Activated CD4-positive, alpha-beta T cell treated with anti-CD3 and anti-CD28 coated beads, Interleukin-2, amount 10 ng/mL, durations not matched to agents 24 days and 14 days (primary cell): ENCODE data around the gene ZNF320. TPM values are rescaled to one million over a fixed set of nuclear protein-coding genes. Genes with fewer than 3 reads are reported as not detected.
A peak's percentile ranks its signal among the peaks of the same experiment; 100 is the strongest.
"Not testable (repeated sequence)": the region's sequence is repeated elsewhere in the genome, so short reads cannot be mapped to it uniquely, and the experiment has no call there.

Experiments used
- DNase-seq: peaks from one replicate; pipeline ENCODE4 v3.0.0; 2022
- H3K27ac Mint-ChIP-seq: one replicate; pipeline ENCODE4 v1.8.0; 2022; ENCODE audit warnings: mild to moderate bottlenecking, mixed read lengths
- H3K27me3 Mint-ChIP-seq: one replicate; pipeline ENCODE4 v1.8.0; 2022; ENCODE audit warnings: mixed read lengths
- H3K36me3 Mint-ChIP-seq: one replicate; pipeline ENCODE4 v1.8.0; 2022; ENCODE audit warnings: low read depth, mild to moderate bottlenecking, mixed read lengths
- H3K4me1 Mint-ChIP-seq: one replicate; pipeline ENCODE4 v1.8.0; 2021; ENCODE audit warnings: mixed read lengths
- H3K4me3 Mint-ChIP-seq: one replicate; pipeline ENCODE4 v1.8.0; 2022; ENCODE audit warnings: mild to moderate bottlenecking, moderate library complexity, mixed read lengths
- H3K9me3 Mint-ChIP-seq: one replicate; pipeline ENCODE4 v1.8.0; 2021; ENCODE audit warnings: mixed read lengths
- intact Hi-C: fragments of 100-400 bp; cut with micrococcal nuclease; formaldehyde crosslinking; loops from one replicate; pipeline ENCODE4 v1.15.1; 2023
- total RNA-seq: library from RNA; stranded (reverse); gene quantifications from 2 replicates; pipeline ENCODE4 v1.2.3, GENCODE V29; 2022

Gene ZNF320
- total RNA-seq, 1 donor from 2014 or later = 17.8 TPM

DNA sequence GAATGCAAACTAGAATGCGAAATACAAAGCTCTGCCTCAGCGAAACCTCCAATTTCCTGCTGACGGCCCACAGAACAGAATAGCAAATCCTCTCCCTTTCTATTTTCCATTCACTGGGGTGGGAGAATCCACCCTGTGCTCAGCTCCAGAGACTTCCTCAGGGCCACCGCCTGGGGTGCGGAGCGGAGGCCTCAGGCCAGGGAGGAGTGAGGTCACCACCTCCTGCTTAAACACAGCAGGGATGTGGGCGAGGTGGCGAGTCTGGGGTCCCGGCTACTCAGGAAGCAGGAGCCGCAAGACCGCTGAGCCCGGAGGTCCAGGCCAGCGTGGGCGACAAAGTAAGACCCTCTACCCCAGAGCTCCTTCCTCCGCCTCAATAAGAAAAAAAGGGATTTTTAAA lies 666 bp upstream of the ZNF320 start:
- no peak overlapping the region for H3K4me3 Mint-ChIP-seq
- no peaks in the 10 kb centered on the region for H3K27me3 Mint-ChIP-seq
- intact Hi-C loops = loop anchor here (5.0 kb wide), 2 partner anchors 111 to 371 kb away; partner anchors contain the start of genes ZNF600 and ZNF808
- DNase-seq = no peak
- H3K4me1 Mint-ChIP-seq = peaks cover 7% of the 10 kb centered on the region
- H3K36me3 Mint-ChIP-seq = peaks cover 28% of the 10 kb centered on the region
- H3K27ac Mint-ChIP-seq = no peak overlapping the region
- peaks cover 18% of the 10 kb centered on the region for H3K9me3 Mint-ChIP-seq

DNA sequence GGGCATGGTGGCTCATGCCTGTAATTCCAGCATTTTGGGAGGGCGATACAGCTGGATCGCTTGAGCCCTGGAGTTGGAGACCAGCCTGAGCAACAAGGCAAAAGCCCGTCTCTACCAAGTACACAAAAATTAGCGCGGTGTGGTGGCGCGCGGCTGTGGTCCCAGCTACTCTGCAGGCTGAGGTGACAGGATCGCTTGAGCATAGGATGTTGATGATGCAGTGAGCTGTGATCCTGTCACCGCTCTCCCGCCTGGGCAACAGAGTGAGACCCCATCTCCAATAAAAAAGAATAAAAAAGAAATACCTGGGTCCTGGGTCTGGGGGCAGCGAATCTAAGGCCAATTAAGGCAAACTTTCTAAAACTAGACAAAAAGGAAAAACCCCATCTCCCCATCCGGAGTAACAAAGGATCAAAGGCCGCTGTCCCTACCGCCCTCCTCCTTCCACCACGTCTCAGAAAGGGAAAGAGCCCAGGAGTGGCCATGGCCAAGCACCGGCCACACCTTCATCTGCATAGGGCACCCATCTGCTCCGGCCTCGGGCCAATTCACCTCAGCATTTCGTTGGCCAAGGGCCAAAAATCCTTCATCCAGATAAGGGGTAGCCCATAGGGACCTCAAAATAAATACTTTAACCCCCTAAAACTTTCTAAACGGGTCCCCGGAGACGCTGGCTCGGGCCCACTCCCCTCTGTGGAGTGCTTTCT lies 851 bp downstream of the ZNF320 start:
- peaks cover 39% of the 10 kb centered on the region for H3K36me3 Mint-ChIP-seq
- peaks cover 7% of the 10 kb centered on the region for H3K4me1 Mint-ChIP-seq
- H3K9me3 Mint-ChIP-seq = peaks cover 18% of the 10 kb centered on the region
- DNase-seq = no peak
- H3K27ac Mint-ChIP-seq = peak overlapping the region; percentile 93
- intact Hi-C loops = loop anchor here (1.0 to 5.0 kb wide), 7 partner anchors 26 to 369 kb away; partner anchors contain the start of genes ZNF160, ZNF600, ZNF611 and ZNF808
- peak overlapping the region; percentile 92 for H3K4me3 Mint-ChIP-seq
- no peaks in the 10 kb centered on the region for H3K27me3 Mint-ChIP-seq

DNA sequence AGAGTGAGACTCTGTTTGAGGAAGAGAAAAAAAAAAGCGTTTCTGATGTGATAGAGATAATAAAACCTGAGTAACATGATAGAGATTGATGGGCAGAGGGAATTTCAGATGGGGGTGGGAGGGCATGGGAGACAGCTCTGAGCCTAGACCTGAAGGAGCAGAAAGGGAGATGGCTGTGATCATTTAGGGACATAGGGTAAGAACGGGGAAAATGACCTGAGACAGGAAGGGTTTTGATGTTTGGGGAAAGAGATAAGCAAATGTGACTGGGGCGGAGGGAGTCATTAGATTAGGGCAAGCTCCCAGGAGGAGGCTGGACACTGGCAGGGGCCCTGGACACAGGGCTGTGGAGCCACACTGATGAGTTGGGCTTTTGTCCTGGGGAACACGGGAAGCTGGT lies 6.1 kb downstream of the ZNF320 start:
- no peaks in the 10 kb centered on the region for H3K27me3 Mint-ChIP-seq
- intact Hi-C loops = no loop called here
- no peak overlapping the region for H3K27ac Mint-ChIP-seq
- H3K4me3 Mint-ChIP-seq = no peak overlapping the region
- peaks cover 76% of the 10 kb centered on the region for H3K36me3 Mint-ChIP-seq
- DNase-seq = no peak
- peaks cover 29% of the 10 kb centered on the region for H3K9me3 Mint-ChIP-seq
- peaks cover 4% of the 10 kb centered on the region for H3K4me1 Mint-ChIP-seq

DNA sequence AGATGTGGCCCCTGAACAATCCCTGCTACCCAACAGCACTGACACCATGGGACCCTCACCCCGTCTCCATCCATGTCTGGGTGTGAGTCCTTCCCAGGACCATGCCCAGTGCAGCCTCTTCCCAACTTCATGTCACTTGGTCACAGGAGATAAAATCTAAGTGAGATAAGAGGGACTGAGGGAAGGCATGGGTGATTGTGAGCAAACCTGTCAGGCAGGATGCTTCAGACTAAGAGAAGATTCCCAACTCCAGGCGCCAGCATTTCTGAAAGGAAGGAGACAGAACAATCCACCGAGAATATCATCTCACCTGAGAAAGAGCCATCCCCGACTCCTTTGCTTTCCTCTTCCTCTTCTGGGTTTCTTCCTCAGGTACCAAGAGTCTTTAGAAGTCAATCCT lies 7.5 kb downstream of the ZNF320 start:
- intact Hi-C loops = no loop called here
- Mint-ChIP-seq H3K27me3 (no peaks in the 10 kb centered on the region), H3K4me3 (no peak overlapping the region), H3K27ac (no peak overlapping the region), H3K9me3 (peaks cover 30% of the 10 kb centered on the region), H3K4me1 (peaks cover 3% of the 10 kb centered on the region), H3K36me3 (peaks cover 79% of the 10 kb centered on the region)
- DNase-seq = no peak

DNA sequence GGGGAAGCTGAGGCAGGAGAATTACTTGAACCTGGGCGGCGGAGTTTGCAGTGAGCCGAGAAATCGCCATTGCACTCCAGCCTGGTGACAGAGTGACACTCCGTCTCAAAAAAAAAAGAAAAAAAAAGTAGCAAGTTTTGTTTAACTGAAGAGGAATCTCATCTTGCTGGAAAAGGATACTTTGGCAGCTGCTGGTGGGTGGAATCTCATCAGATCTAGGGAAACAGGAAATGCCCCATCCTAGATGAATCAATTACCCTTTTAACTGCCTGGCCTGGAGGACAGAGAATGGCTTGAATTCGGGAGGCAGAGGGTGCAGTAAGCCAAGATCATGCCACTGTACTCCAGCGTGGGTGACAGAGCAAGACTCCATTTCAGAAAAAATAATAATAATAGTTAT lies 8.4 kb downstream of the ZNF320 start:
- Mint-ChIP-seq H3K36me3 (peaks cover 80% of the 10 kb centered on the region), H3K27me3 (no peaks in the 10 kb centered on the region), H3K9me3 (peaks cover 27% of the 10 kb centered on the region)

DNA sequence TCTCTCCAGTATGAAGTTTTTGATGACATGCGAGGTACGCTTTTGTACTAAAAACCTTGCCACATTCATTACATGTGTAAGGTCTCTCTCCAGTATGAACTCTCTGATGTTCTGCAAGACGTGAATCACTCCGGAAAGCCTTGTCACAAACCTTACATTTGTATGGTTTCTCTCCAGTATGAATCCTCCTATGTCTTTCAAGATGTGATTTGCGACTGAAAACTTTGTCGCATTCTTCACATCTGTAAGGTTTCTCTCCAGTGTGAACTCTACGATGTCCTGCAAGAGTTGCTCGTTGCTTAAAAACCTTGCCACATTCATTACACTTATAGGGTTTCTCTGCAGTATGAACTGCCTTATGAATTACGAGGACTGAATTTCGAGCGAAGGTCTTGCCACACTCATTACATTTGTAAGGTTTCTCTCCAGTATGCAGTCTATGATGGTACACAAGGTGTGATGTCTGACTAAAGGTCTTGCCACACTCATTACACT lies 16.5 kb downstream of the ZNF320 start:
- Mint-ChIP-seq H3K36me3 (peaks cover 73% of the 10 kb centered on the region), H3K4me1 (no peaks in the 10 kb centered on the region), H3K9me3 (peaks cover 38% of the 10 kb centered on the region), H3K4me3 (no peak overlapping the region), H3K27me3 (no peaks in the 10 kb centered on the region), H3K27ac (no peak overlapping the region)
- intact Hi-C loops = no loop called here
- DNase-seq = no peak

More for the DNA sequence above, 8.4 kb downstream of the ZNF320 start:
- Mint-ChIP-seq H3K27ac (no peak overlapping the region), H3K4me1 (no peaks in the 10 kb centered on the region), H3K4me3 (no peak overlapping the region)
- DNase-seq = no peak
- intact Hi-C loops = no loop called here

DNA sequence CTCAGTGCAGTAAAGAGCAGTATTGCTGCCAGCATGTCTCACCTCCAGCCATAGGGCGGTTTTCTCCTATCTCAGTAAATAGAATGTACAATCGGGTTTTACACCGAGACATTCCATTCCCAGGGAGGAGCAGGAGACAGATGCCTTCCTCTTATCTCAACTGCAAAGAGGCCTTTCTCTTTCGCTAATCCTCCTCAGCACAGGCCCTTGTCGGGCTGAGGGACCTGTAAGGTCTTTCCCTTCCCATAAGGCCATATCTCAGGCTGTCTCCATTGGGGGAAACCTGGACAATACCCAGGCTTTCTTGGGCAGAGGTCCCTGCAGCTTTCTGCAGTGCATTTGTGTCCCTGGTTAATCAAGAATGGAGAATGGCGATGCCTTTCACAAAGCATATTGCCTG lies 24.4 kb downstream of the ZNF320 start:
- H3K4me1 Mint-ChIP-seq, intact Hi-C loops, H3K4me3 Mint-ChIP-seq, DNase-seq, H3K27me3 Mint-ChIP-seq, H3K27ac Mint-ChIP-seq: not testable (repeated sequence)
- H3K36me3 Mint-ChIP-seq = peaks cover 11% of the 10 kb centered on the region
- H3K9me3 Mint-ChIP-seq = peaks cover 45% of the 10 kb centered on the region

DNA sequence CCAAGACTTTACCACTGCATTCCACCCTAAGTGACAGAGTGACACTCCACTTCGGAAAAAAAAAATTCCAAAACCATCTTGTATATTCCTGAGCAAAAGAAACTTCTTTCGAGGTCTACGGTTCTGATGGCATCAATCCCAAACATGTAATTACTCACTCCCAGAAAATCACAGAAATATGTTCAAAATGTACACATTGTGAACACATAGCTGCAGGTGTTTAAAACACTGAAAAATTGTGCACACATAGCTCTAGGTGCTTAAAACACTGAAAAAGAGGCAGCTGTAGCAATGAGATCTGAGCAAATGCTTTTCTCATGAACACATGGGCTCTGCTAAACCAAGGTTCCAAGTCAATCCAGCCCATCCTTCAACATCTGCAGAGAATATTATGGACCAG lies 26.0 kb downstream of the ZNF320 start:
- DNase-seq = no peak
- intact Hi-C loops = no loop called here
- no peak overlapping the region for H3K27ac Mint-ChIP-seq
- H3K4me3 Mint-ChIP-seq = no peak overlapping the region
- H3K27me3 Mint-ChIP-seq = no peaks in the 10 kb centered on the region
- peaks cover 46% of the 10 kb centered on the region for H3K9me3 Mint-ChIP-seq
- no peaks in the 10 kb centered on the region for H3K4me1 Mint-ChIP-seq
- H3K36me3 Mint-ChIP-seq = peaks cover 6% of the 10 kb centered on the region

DNA sequence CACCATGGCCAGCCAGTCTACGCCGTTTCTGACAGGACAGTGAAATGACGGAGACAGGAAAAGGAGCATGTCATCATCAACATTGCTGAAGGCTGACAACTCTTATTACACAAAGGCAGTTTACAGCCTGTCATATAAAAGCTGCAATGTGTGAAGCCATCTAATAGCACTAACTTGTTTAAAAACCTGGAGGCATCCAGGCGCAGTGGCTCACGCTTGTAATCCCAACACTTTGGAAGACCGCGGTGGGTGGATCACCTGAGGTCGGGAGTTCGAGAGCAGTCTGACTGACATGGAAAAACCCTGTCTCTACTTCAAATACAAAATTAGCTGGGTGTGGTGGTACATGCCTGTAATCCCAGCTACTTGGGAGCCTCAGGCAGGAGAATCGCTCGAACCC lies 29.4 kb downstream of the ZNF320 start:
- intact Hi-C loops, H3K4me3 Mint-ChIP-seq, DNase-seq, H3K36me3 Mint-ChIP-seq, H3K27ac Mint-ChIP-seq, H3K27me3 Mint-ChIP-seq, H3K4me1 Mint-ChIP-seq: not testable (repeated sequence)
- peaks cover 23% of the 10 kb centered on the region for H3K9me3 Mint-ChIP-seq

DNA sequence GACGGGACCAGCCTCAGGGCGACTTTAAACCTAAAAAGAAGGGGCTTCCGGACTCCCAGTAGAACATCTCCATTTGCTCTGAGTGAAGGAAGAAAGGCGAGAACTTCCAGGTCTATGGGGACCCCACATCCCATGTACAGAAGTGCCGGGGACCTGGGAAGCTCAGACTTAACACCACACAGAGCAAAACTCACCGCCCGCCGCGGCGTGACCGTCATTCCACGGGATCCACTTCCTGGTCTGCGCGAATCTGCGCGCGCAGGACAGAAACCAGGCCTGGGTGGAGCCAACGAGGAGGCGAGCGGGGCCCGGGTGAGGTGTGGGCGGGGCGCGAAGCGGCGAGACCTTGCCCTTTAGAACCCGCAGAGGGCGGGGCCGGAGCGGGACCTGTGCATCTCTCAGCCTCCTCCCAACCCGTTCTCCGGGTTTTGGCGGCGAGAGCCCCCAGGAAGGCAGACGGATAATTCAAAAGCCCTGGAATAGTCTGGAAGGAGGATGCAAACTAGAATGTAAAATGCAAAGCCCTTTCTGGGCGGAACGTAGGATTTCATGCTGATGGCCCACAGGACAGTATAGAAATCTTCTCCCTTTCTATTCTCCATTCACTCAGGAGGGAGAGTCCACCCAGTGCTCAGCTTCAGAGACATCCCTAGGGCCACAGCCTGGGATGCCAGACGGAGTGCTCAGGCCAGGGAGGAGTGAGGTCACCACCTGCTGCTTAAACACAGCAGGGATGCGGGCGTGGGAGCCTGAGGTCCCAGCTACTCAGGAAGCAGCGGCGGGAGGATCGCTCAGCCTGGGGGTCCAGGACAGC lies 39.9 kb downstream of the ZNF320 start, which contains the start of gene ZNF468:
TSS of gene ZNF468 (minus strand) at position 242 of the 814 bp plus-strand sequence. CDS start 3,347 bp downstream, outside the sequence.
- H3K4me1 Mint-ChIP-seq = peaks cover 16% of the 10 kb centered on the region
- H3K36me3 Mint-ChIP-seq = peaks cover 38% of the 10 kb centered on the region
- intact Hi-C loops = loop anchor here (1.0 to 2.0 kb wide), 4 partner anchors 37 to 105 kb away; partner anchors contain the start of genes ZNF28, ZNF320, ZNF816 and ZNF888
- H3K27ac Mint-ChIP-seq = peak within 1 kb of the TSS; percentile 90
- H3K9me3 Mint-ChIP-seq = peaks cover 25% of the 10 kb centered on the region
- H3K4me3 Mint-ChIP-seq = peak within 1 kb of the TSS; percentile 87
- H3K27me3 Mint-ChIP-seq = not testable (repeated sequence)
- DNase-seq = peak; percentile 94

DNA sequence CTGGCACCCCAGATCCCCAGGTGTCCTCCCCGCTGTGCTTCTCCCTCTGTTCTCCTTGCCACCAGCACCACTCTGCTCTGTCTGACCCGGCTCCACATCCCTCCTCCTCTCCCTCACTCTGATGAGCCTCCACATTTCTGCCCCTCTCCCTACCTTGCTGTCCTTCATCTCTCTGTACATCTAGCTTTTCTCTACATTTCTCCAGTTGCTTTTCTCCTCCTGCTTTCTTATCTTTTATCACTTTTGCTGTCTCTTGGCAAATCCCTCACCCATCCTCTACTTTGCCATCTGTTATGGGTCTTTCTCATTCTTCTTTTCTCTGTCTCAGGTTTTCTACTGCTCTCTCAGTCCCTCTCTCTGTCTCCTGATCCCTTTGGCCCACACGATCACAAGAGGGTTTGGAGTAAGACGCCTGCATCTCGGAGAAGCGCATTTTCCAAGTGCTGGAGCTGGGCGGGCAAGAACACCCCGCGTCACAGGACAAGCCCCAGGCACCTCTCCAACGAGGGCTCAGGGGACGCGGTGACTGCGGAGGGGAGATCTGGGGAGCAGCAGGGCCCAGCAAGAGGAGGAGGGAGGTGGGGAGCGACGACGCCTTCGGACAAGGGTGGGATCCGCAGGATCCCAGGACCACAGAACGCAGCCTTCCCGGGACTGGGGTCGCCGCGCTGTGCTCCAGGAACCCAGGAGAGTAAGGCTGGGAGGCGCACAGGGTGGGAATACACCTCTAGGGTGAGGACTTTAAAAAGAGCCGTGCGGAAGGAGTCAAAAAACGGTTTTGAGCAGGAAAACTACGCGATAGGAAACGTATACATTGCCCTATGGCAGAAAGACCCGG lies 40.7 kb downstream of the ZNF320 start:
- H3K4me1 Mint-ChIP-seq = peaks cover 16% of the 10 kb centered on the region
- intact Hi-C loops = loop anchor here (1.0 to 2.0 kb wide), 3 partner anchors 36 to 106 kb away; partner anchors contain the start of genes ZNF28, ZNF816 and ZNF888
- not testable (repeated sequence) for H3K27me3 Mint-ChIP-seq
- peaks cover 17% of the 10 kb centered on the region for H3K9me3 Mint-ChIP-seq
- peak overlapping the region; percentile 87 for H3K4me3 Mint-ChIP-seq
- peak overlapping the region; percentile 90 for H3K27ac Mint-ChIP-seq
- DNase-seq = peak; percentile 56
- peaks cover 47% of the 10 kb centered on the region for H3K36me3 Mint-ChIP-seq
